GM06990 (cell line): ENCODE data around the gene SUN2.

ENCODE experiments used
- DNase-seq: peaks from one replicate; pipeline ENCODE4 v3.0.0-alpha.2; 2011; ENCODE audit not compliant: insufficient read length; ENCODE audit errors: extremely low read depth
- H3K27me3 ChIP-seq: replicated peaks from 2 replicates; pipeline ENCODE4 v1.6.0; 2011; ENCODE audit warnings: low read length; ENCODE audit not compliant: control insufficient read depth, insufficient read depth
- H3K36me3 ChIP-seq: 2 replicates; pipeline ENCODE4 v1.5.1; 2011; ENCODE audit warnings: low read length; ENCODE audit not compliant: control insufficient read depth, insufficient read depth
- H3K4me3 ChIP-seq: replicated peaks from 2 replicates; pipeline ENCODE4 v1.5.1; 2011; ENCODE audit warnings: low read depth, mild to moderate bottlenecking, control low read depth, low read length
- TF ChIP-seq, protein P1 (sequence below): IDR thresholded peaks from 2 replicates; pipeline ENCODE4 v1.5.1; 2011; ENCODE audit warnings: low read length, control low read depth, mild to moderate bottlenecking, inconsistent platforms; ENCODE audit not compliant: insufficient read depth, poor library complexity, severe bottlenecking

Gene SUN2

DNA sequence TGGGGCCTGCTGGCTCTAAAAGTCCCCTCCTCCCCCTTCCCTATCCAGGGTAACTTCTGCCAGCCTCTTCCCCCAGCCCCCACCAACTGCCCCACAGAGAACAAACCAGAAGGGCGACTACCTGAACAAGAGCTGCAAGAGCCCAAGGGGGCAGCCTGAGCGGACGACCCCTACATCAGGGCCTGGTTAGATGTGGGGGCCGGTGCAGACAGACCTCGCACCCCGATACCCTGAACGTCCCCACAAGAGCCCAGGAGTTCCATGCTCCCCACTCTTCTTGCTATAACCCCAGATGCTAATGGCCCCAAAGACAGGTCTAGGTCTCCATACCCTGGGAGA lies 20.7 kb downstream of the SUN2 start:
- TF ChIP-seq, protein P1, sequence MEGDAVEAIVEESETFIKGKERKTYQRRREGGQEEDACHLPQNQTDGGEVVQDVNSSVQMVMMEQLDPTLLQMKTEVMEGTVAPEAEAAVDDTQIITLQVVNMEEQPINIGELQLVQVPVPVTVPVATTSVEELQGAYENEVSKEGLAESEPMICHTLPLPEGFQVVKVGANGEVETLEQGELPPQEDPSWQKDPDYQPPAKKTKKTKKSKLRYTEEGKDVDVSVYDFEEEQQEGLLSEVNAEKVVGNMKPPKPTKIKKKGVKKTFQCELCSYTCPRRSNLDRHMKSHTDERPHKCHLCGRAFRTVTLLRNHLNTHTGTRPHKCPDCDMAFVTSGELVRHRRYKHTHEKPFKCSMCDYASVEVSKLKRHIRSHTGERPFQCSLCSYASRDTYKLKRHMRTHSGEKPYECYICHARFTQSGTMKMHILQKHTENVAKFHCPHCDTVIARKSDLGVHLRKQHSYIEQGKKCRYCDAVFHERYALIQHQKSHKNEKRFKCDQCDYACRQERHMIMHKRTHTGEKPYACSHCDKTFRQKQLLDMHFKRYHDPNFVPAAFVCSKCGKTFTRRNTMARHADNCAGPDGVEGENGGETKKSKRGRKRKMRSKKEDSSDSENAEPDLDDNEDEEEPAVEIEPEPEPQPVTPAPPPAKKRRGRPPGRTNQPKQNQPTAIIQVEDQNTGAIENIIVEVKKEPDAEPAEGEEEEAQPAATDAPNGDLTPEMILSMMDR: no peak
- Histone ChIP-seq H3K36me3 (peaks cover 62% of the 10 kb centered on the region), H3K4me3 (no peak overlapping the region), H3K27me3 (no peaks in the 10 kb centered on the region)
- no peak for DNase-seq

DNA sequence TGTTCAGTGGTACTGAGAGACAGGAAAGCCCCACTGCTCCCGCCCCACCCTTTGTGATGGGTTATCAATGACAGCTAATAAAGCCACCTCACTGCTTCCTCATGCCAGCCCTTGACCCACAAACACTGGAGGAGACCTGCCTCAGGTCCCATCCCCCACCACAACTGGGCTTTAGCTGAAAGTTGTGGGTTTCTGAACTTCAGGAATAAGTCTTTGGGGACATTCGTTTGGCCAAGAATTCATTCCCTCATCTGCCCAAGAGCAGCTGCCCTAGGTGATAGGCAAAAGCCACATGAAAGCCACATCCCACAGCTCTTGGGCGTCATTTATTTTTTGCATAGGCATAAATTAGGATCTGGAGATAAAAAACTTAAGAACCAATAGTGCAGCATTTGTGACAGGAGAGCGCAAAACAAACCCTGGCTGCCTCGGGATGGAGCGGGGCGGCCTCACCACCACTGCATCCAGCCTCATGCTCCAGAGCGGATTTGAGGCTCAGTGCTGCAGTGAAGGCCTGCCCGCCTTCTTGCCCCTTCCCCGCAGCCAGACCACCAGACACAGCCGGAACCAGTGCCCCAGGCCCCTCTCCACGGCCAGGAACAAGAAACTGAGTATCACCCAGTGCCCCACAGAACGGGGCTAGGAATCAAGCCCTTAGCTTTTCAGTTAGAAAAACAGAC lies 21.2 kb downstream of the SUN2 start:
- no peaks in the 10 kb centered on the region for H3K27me3 ChIP-seq
- H3K4me3 ChIP-seq: no peak overlapping the region
- no peak for DNase-seq
- H3K36me3 ChIP-seq: peaks cover 61% of the 10 kb centered on the region
- TF ChIP-seq, protein P1: no peak

DNA sequence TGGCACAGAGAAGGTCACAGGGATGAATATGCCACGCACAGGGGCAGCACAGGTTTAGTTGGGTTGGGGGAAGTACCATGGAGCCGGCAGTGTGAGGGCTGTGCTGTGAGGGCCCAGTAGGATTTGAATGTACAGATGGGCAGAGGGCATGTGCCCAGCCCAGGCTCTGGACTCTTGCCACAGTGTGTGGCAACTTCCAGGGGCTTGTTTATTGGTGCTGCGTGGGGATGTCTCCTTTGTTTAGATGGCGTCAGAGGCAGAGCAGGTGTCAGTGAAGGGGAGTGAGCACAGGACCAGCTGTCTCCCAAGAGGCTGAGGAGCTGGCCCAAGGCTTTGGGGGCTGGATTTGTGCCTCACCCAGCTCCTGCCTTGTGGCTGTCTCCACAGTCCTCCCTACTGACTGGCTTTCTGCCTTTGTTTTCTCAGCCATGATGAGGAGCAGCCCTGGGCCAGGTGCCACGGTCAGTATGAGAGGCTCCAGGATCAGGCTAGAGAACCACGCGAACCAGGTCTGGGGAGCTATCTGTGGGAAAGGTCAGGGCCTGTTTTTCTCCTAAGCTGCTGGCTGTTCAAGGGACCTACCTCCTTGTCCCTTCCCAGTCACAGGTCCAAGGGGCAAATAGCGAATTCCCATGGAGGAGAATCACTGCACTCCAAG lies 21.9 kb downstream of the SUN2 start:
- TF ChIP-seq, protein P1: no peak

DNA sequence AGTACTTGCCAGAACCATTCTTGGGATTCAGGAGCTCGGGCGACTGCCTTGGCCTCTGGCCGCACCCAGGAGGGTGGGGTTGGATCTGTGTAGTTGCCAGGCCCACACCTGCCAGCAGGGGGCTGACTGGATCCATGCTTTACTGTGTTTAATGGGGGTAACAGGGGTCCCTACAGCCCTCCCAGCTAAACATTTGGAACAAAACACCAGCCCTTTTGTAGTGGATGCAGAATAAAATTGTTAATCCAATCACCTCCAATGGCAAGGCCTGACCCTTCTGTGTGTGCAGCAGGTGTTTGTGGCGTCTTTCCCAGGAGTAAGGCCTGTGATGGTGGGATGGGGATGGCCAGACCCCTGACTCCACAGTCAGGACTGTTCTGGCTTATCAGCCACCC lies 22.5 kb downstream of the SUN2 start:
- Histone ChIP-seq H3K36me3 (peaks cover 60% of the 10 kb centered on the region), H3K27me3 (no peaks in the 10 kb centered on the region), H3K4me3 (no peak overlapping the region)
- no peak for DNase-seq
- TF ChIP-seq, protein P1: peak; percentile 82

More for the DNA sequence above, 21.9 kb downstream of the SUN2 start:
- no peak overlapping the region for H3K4me3 ChIP-seq
- H3K27me3 ChIP-seq: no peaks in the 10 kb centered on the region
- DNase-seq: no peak
- H3K36me3 ChIP-seq: peaks cover 61% of the 10 kb centered on the region

DNA sequence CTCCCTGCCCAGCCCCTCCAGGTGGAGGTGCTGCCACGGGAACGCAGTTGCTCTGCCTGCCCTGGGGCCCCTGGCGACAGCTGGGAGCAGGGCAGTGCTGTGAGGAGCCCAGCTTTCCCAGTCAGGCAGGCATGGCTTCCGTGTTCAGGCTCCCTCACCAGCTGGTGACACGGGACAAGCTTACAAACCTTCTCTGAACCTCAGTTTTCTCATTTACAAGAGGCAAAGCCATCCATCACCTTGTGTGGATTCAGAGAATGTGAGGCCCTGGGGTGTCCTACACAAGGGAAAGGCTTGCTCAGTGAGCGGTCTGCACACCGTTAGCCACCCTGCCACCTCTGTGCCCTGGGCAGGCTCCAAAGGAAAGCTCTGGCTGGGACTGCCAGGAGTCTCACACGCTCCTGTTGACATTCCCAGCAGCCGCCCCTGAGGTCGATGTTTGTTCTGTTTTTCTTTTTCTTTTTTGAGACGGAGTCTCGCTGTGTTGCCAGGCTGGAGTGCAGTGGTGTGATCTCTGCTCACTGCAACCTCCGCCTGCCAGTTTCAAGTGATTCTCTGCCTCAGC lies 23.5 kb downstream of the SUN2 start:
- Histone ChIP-seq H3K36me3 (peaks cover 60% of the 10 kb centered on the region), H3K27me3 (no peaks in the 10 kb centered on the region), H3K4me3 (no peak overlapping the region)
- DNase-seq: no peak
- TF ChIP-seq, protein P1: no peak
